ENCODE results near the gene DHRSX. TPM values are rescaled to one million over a fixed set of nuclear protein-coding genes. Genes with fewer than 3 reads are reported as not detected.
A peak's percentile ranks its signal among the peaks of the same experiment; 100 is the strongest.
"Not testable (repeated sequence)": the region's sequence is repeated elsewhere in the genome, so short reads cannot be mapped to it uniquely, and the experiment has no call there.

DHRSX gene
- total and polyA plus RNA-seq, 4 donors = 16.8 to 28.4 (median 24.0) TPM

- H3K27ac ChIP-seq (ENCODE audit: low read depth, low read length) = peak overlapping the region; percentile 19
- H3K4me1 ChIP-seq (ENCODE audit: control insufficient read depth, insufficient read depth, low read length) = peaks cover 21% of the 10 kb centered on the region
- H3K36me3 ChIP-seq (ENCODE audit: control insufficient read depth, insufficient read depth, low read length) = peaks cover 32% of the 10 kb centered on the region
- H3K9me3 ChIP-seq (ENCODE audit: control insufficient read depth, insufficient read depth, low read length) = no peaks in the 10 kb centered on the region
- H3K4me3 ChIP-seq (ENCODE audit: low read depth, low read length) = no peak overlapping the region
- H3K27me3 ChIP-seq (ENCODE audit: control insufficient read depth, insufficient read depth, low read length) = no peaks in the 10 kb centered on the region
- WGBS (ENCODE audit: insufficient coverage) = 60% methylated on average over 20 of the region's 20 CpGs
- DNase-seq (ENCODE audit: low read depth in 4 of 6, low spot score in 6 of 6) = peak in 5 of 6 donors; percentile 40 to 83 (median 49)
Measured at GRCh38 chrX:2261831-2262667, 238.7 kb downstream of the DHRSX start.

DNA sequence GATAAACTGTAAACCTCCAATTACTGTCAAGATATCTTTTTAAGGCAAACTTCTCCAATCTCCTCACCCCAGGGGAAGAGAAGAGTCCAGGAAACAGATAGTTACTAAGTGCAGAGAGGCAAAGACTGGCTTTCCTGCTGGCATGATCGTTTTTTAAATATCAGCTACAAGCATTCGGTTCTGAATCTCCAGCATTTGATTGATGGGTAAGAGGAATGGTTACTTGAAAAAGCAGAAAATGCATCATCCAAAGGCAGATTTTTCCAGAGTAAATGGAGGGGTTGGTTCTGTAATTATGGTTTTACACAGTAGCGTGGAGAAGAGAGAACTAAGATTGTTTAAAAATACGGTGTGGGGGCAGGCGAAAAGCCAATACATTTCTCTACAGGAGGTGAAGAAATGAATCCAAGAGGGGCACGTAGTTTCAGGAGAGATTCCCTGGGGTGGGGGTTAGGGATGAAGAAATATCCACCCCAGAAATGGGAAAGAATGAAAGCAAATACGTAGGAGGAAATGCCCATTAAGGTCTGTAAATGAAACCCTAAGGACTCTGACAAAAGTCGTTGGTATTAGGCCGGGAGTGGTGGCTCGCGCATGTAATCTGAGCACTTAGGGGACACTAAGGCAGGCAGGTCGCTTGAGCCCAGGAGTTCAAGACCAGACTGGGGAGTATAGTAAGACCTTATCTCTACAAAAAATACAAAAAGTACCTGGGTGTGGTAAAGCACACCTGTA, 248.3 kb downstream of the DHRSX start:
- Histone ChIP-seq H3K4me1 (ENCODE audit: control insufficient read depth, insufficient read depth, low read length) (peaks cover 8% of the 10 kb centered on the region), H3K27me3 (ENCODE audit: control insufficient read depth, insufficient read depth, low read length) (no peaks in the 10 kb centered on the region), H3K27ac (ENCODE audit: low read depth, low read length) (no peak overlapping the region), H3K4me3 (ENCODE audit: low read depth, low read length) (no peak overlapping the region), H3K36me3 (ENCODE audit: control insufficient read depth, insufficient read depth, low read length) (peaks cover 5% of the 10 kb centered on the region), H3K9me3 (ENCODE audit: control insufficient read depth, insufficient read depth, low read length) (peaks cover 3% of the 10 kb centered on the region)
- no peak for DNase-seq (ENCODE audit: low read depth in 4 of 6, low spot score in 6 of 6)
- 90% methylated on average over 5 of the region's 12 CpGs for WGBS (ENCODE audit: insufficient coverage)

DNA sequence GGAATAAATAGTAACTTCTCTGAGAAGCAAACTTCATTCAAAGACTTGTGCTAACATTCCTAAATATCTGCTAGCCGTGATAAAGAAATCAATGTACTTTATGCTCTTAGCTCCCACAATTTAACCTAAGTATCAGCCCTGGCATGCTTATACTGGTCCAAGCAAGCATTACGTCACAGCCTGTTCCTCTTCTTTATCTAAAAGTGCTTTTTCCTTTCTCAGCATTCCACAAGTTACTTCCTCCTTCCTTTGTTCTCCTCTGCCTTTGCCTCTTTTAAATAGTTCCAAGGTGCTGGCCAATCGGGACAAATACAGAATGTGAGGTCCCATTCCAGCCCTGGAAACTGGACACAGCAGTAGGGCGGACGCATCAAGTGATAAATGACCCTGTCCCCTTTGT, 249.6 kb downstream of the DHRSX start:
- peak in 1 of 6 donors; percentile 34 for DNase-seq (ENCODE audit: low read depth in 4 of 6, low spot score in 6 of 6)
- WGBS (ENCODE audit: insufficient coverage) = 58% methylated on average over 5 of the region's 5 CpGs
- H3K27me3 ChIP-seq (ENCODE audit: control insufficient read depth, insufficient read depth, low read length) = no peaks in the 10 kb centered on the region
- H3K4me3 ChIP-seq (ENCODE audit: low read depth, low read length) = no peak overlapping the region
- H3K4me1 ChIP-seq (ENCODE audit: control insufficient read depth, insufficient read depth, low read length) = peaks cover 7% of the 10 kb centered on the region
- H3K9me3 ChIP-seq (ENCODE audit: control insufficient read depth, insufficient read depth, low read length) = peaks cover 3% of the 10 kb centered on the region
- no peak overlapping the region for H3K27ac ChIP-seq (ENCODE audit: low read depth, low read length)
- H3K36me3 ChIP-seq (ENCODE audit: control insufficient read depth, insufficient read depth, low read length) = peaks cover 5% of the 10 kb centered on the region

DNA sequence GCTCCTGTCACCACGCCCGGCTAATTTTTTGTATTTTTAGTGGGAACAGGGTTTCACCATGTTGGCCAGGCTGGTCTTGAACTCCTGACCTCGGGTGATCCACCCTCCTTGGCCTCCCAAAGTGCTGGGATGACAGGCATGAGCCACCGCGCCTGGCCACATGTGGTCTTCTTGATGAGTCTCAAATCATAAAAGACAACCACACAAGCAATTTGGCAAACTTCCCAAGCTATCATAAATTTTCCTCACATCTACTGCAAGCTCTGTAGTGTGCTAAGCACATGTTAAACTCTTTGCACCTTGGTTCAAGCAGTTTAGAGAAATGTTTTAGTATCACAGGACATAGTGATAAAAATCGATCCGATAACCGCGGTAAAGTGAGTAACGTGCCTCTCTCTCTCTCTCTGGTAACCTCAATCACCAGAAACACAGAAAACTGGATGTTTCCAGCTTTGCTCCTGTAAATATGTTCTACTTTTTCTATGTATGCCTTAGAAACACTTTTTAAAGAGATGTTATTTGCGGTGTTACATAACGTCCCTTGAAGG, 256.8 kb downstream of the DHRSX start:
- WGBS (ENCODE audit: insufficient coverage) = 67% methylated on average over 5 of the region's 12 CpGs
- no peaks in the 10 kb centered on the region for H3K27me3 ChIP-seq (ENCODE audit: control insufficient read depth, insufficient read depth, low read length)
- DNase-seq (ENCODE audit: low read depth in 4 of 6, low spot score in 6 of 6) = peak in 1 of 6 donors; percentile 76
- H3K9me3 ChIP-seq (ENCODE audit: control insufficient read depth, insufficient read depth, low read length) = no peaks in the 10 kb centered on the region
- no peak overlapping the region for H3K27ac ChIP-seq (ENCODE audit: low read depth, low read length)
- H3K4me1 ChIP-seq (ENCODE audit: control insufficient read depth, insufficient read depth, low read length) = peaks cover 3% of the 10 kb centered on the region
- peaks cover 10% of the 10 kb centered on the region for H3K36me3 ChIP-seq (ENCODE audit: control insufficient read depth, insufficient read depth, low read length)
- no peak overlapping the region for H3K4me3 ChIP-seq (ENCODE audit: low read depth, low read length)

GRCh38 chrX:2242980-2243379, 257.8 kb downstream of the DHRSX start:
- no peaks in the 10 kb centered on the region for H3K9me3 ChIP-seq (ENCODE audit: control insufficient read depth, insufficient read depth, low read length)
- H3K27ac ChIP-seq (ENCODE audit: low read depth, low read length) = no peak overlapping the region
- H3K27me3 ChIP-seq (ENCODE audit: control insufficient read depth, insufficient read depth, low read length) = no peaks in the 10 kb centered on the region
- 96% methylated on average over 15 of the region's 22 CpGs for WGBS (ENCODE audit: insufficient coverage)
- H3K4me3 ChIP-seq (ENCODE audit: low read depth, low read length) = no peak overlapping the region
- peaks cover 3% of the 10 kb centered on the region for H3K4me1 ChIP-seq (ENCODE audit: control insufficient read depth, insufficient read depth, low read length)
- DNase-seq (ENCODE audit: low read depth in 4 of 6, low spot score in 6 of 6) = no peak
- H3K36me3 ChIP-seq (ENCODE audit: control insufficient read depth, insufficient read depth, low read length) = peaks cover 10% of the 10 kb centered on the region

- Histone ChIP-seq H3K27me3 (ENCODE audit: control insufficient read depth, insufficient read depth, low read length) (no peaks in the 10 kb centered on the region), H3K36me3 (ENCODE audit: control insufficient read depth, insufficient read depth, low read length) (peaks cover 10% of the 10 kb centered on the region), H3K27ac (ENCODE audit: low read depth, low read length) (no peak overlapping the region), H3K4me3 (ENCODE audit: low read depth, low read length) (no peak overlapping the region), H3K4me1 (ENCODE audit: control insufficient read depth, insufficient read depth, low read length) (peaks cover 3% of the 10 kb centered on the region), H3K9me3 (ENCODE audit: control insufficient read depth, insufficient read depth, low read length) (no peaks in the 10 kb centered on the region)
- DNase-seq (ENCODE audit: low read depth in 4 of 6, low spot score in 6 of 6) = no peak
- WGBS (ENCODE audit: insufficient coverage) = 95% methylated on average over 13 of the region's 16 CpGs
Measured at GRCh38 chrX:2242326-2242725, 258.4 kb downstream of the DHRSX start.

DNA sequence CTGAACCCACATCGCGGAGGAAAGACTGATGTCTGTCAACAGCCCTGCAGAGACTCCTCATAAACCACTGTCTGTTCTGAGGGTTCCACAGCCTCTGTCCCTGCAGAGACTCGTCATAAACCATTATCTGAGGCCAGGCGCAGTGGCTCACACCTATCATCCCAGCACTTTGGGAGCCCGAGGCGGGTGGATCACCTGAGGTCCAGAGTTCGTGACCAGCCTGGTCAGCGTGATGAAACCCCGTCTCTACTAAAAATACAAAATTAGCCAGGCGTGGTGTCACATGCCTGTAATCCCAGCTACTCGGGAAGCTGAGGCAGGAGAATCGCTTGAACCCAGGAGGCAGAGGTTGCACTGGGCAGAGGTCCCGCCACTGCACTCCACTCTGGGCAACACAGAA, 259.3 kb downstream of the DHRSX start:
- peaks cover 10% of the 10 kb centered on the region for H3K36me3 ChIP-seq (ENCODE audit: control insufficient read depth, insufficient read depth, low read length)
- not testable (repeated sequence) for H3K27ac ChIP-seq (ENCODE audit: low read depth, low read length); H3K27me3 ChIP-seq (ENCODE audit: control insufficient read depth, insufficient read depth, low read length); DNase-seq (ENCODE audit: low read depth in 4 of 6, low spot score in 6 of 6); H3K4me3 ChIP-seq (ENCODE audit: low read depth, low read length); H3K9me3 ChIP-seq (ENCODE audit: control insufficient read depth, insufficient read depth, low read length); H3K4me1 ChIP-seq (ENCODE audit: control insufficient read depth, insufficient read depth, low read length)
- WGBS (ENCODE audit: insufficient coverage) = 95% methylated on average over 13 of the region's 13 CpGs

GRCh38 chrX:2240761-2241160, 260.0 kb downstream of the DHRSX start:
- not testable (repeated sequence) for H3K27me3 ChIP-seq (ENCODE audit: control insufficient read depth, insufficient read depth, low read length); H3K9me3 ChIP-seq (ENCODE audit: control insufficient read depth, insufficient read depth, low read length); DNase-seq (ENCODE audit: low read depth in 4 of 6, low spot score in 6 of 6); H3K4me1 ChIP-seq (ENCODE audit: control insufficient read depth, insufficient read depth, low read length); H3K4me3 ChIP-seq (ENCODE audit: low read depth, low read length); H3K27ac ChIP-seq (ENCODE audit: low read depth, low read length)
- H3K36me3 ChIP-seq (ENCODE audit: control insufficient read depth, insufficient read depth, low read length) = peaks cover 10% of the 10 kb centered on the region
- WGBS (ENCODE audit: insufficient coverage) = 94% methylated on average over 3 of the region's 12 CpGs

GRCh38 chrX:2237976-2238375, 262.8 kb downstream of the DHRSX start:
- H3K9me3 ChIP-seq (ENCODE audit: control insufficient read depth, insufficient read depth, low read length) = no peaks in the 10 kb centered on the region
- no peak overlapping the region for H3K4me3 ChIP-seq (ENCODE audit: low read depth, low read length)
- no peak overlapping the region for H3K27ac ChIP-seq (ENCODE audit: low read depth, low read length)
- H3K27me3 ChIP-seq (ENCODE audit: control insufficient read depth, insufficient read depth, low read length) = no peaks in the 10 kb centered on the region
- H3K4me1 ChIP-seq (ENCODE audit: control insufficient read depth, insufficient read depth, low read length) = peaks cover 13% of the 10 kb centered on the region
- no peak for DNase-seq (ENCODE audit: low read depth in 4 of 6, low spot score in 6 of 6)
- whole genome bisulfite sequencing (ENCODE audit: insufficient coverage) = 83% methylated on average over 3 of the region's 9 CpGs
- H3K36me3 ChIP-seq (ENCODE audit: control insufficient read depth, insufficient read depth, low read length) = peaks cover 8% of the 10 kb centered on the region

All from spinal cord (tissue), 10 donors.